ENCODE measurements around the gene ZNF343. TPM values are rescaled to one million over a fixed set of nuclear protein-coding genes. Genes with fewer than 3 reads are reported as not detected.
A peak's percentile ranks its signal among the peaks of the same experiment; 100 is the strongest.

ZNF343 gene
- total and polyA plus RNA-seq, 8 donors, result 8.4 to 19.3 (median 15.1) TPM

- Histone ChIP-seq H3K4me3 (peak overlapping the region in 1 of 2 donors; percentile 86), H3K36me3 (peaks cover 6 to 41% of the 10 kb centered on the region in 2 donors), H3K4me1 (peaks cover 10 to 33% of the 10 kb centered on the region in 2 donors), H3K27me3 (no peaks in the 10 kb centered on the region), H3K9me3 (no peaks in the 10 kb centered on the region), H3K27ac (no peak overlapping the region)
- TF ChIP-seq CTCF (IDR thresholded peaks at IDR 0.05), result no peak
- no peak for DNase-seq
- intact Hi-C loops (cut with DNase I), result no loop called here
- ATAC-seq, result no peak
Observed at GRCh38 chr20:2468581-2469407, 39.9 kb downstream of the ZNF343 start.

DNA sequence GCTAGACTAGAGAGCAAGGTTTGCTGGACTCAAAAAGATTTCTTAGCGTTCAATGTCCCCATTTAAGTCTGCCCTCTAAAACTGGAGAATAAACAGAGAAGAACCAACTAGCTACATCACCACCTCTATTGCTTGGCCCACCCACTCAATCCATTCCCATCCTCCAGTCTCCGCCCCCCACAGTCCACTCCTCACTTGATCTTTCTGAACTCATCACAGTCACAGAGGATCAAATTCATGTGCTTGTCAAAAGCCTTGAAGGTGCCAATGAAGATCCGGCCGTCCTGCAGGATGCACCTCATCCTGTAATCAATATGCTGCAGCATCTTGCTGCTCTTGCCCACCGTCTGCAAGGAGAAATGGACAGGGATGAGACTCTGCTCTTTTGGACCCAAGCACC is 41.3 kb downstream of the ZNF343 start:
- H3K27me3 ChIP-seq, result no peaks in the 10 kb centered on the region
- peaks cover 7 to 55% of the 10 kb centered on the region in 2 donors for H3K36me3 ChIP-seq
- intact Hi-C loops (cut with DNase I), result no loop called here
- ATAC-seq, result no peak
- peaks cover 10 to 33% of the 10 kb centered on the region in 2 donors for H3K4me1 ChIP-seq
- no peaks in the 10 kb centered on the region for H3K9me3 ChIP-seq
- DNase-seq, result no peak
- no peak overlapping the region for H3K27ac ChIP-seq
- H3K4me3 ChIP-seq, result no peak overlapping the region
- no peak for TF ChIP-seq CTCF (IDR thresholded peaks at IDR 0.05)

- peaks cover 7 to 78% of the 10 kb centered on the region in 2 donors for H3K36me3 ChIP-seq
- no peaks in the 10 kb centered on the region for H3K9me3 ChIP-seq
- intact Hi-C loops (cut with DNase I), result no loop called here
- TF ChIP-seq CTCF (IDR thresholded peaks at IDR 0.05), result no peak
- H3K4me3 ChIP-seq, result no peak overlapping the region
- no peak overlapping the region for H3K27ac ChIP-seq
- DNase-seq (no peak), ATAC-seq (no peak)
- H3K27me3 ChIP-seq, result no peaks in the 10 kb centered on the region
- H3K4me1 ChIP-seq, result peaks cover 10 to 26% of the 10 kb centered on the region in 2 donors
Observed at GRCh38 chr20:2465100-2465499, 43.6 kb downstream of the ZNF343 start.

DNA sequence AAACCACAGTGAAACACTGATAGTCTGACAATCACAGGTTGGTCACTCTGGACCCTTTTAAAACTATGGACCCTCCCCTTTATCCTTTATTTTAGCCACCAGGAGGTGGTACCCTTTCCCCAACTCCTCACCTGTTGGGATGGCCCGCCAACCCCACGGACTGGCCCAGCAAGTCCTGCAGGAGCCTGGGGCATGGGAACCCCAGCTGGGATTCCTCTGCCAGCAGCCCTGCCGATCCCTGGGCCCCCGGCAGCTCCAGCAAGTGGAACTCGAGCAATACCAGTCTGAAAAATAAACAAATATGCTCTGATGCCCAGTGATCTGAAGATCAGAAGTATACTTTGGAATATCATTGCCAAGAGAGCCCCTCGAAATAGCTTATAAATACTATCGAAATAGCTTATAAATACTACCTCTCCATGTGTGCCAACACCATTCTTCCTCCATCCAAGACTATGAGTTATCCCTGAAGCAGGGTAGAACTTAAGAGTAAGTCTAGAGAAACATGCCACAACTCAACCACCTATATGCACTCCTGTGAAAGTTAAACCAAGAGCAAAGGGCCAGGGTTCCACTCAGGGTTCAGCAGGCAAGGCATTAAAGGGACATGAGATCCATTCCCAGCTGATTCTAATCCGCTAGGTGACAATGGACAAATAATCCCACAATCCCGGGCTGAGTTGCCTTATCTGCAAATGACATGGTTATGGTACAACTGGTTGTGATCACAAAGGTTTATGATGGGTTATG is 44.9 kb downstream of the ZNF343 start:
- H3K4me1 ChIP-seq, result peaks cover 4 to 15% of the 10 kb centered on the region in 2 donors
- no peak overlapping the region for H3K4me3 ChIP-seq
- H3K9me3 ChIP-seq, result no peaks in the 10 kb centered on the region
- intact Hi-C loops (cut with DNase I), result no loop called here
- H3K36me3 ChIP-seq, result peaks cover 7 to 91% of the 10 kb centered on the region in 2 donors
- TF ChIP-seq CTCF (IDR thresholded peaks at IDR 0.05), result no peak
- ATAC-seq (no peak), DNase-seq (no peak)
- no peak overlapping the region for H3K27ac ChIP-seq
- H3K27me3 ChIP-seq, result no peaks in the 10 kb centered on the region

DNA sequence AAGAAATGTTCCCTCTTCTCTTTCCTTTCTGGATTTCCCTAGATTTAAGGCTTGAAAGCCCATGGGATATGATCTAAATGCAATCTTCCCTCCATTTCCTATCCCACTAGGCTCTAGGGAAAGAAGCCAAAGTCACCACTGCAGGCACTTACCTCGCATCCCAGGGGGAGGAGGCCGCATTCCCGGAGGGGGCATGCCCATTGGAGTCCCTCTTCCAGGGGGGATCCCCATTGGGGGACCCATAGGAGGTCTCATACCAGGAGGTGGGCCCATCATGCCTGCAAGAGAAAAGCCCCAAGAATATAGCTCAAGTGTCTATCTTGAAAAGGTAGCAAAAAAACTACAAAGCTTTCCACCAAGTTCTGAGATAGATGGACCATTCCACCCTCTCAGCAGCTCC is 46.2 kb downstream of the ZNF343 start:
- Histone ChIP-seq H3K9me3 (no peaks in the 10 kb centered on the region), H3K4me1 (peaks cover 0 to 4% of the 10 kb centered on the region in 2 donors), H3K27ac (no peak overlapping the region), H3K4me3 (no peak overlapping the region), H3K27me3 (no peaks in the 10 kb centered on the region), H3K36me3 (peaks cover 7 to 93% of the 10 kb centered on the region in 2 donors)
- TF ChIP-seq CTCF (IDR thresholded peaks at IDR 0.05), result no peak
- ATAC-seq (no peak), DNase-seq (no peak)
- intact Hi-C loops (cut with DNase I), result no loop called here

All from left lung (tissue), 10 donors.